Hepatocyte (in vitro differentiated cells): ENCODE results near the gene TRIM29. TPM values are rescaled to one million over a fixed set of nuclear protein-coding genes. Genes with fewer than 3 reads are reported as not detected.

Experiments
- DNase-seq: peaks from one replicate; pipeline ENCODE4 v3.0.0-alpha.2; 2016; ENCODE audit warnings: low spot score
- H2AFZ ChIP-seq: fragments of 200-600 bp; sonication (generic); 2 replicates; pipeline ENCODE4 v1.6.0; 2016; ENCODE audit warnings: antibody characterized with exemption, mild to moderate bottlenecking
- H3K27ac ChIP-seq: fragments of 200-600 bp; sonication (generic); 2 replicates; pipeline ENCODE4 v1.5.1; 2016; ENCODE audit warnings: mild to moderate bottlenecking
- H3K27me3 ChIP-seq: fragments of 200-600 bp; sonication (generic); 2 replicates; pipeline ENCODE4 v1.6.1; 2016
- H3K36me3 ChIP-seq: fragments of 200-600 bp; sonication (generic); replicated peaks from 2 replicates; pipeline ENCODE4 v1.5.1; 2016; ENCODE audit warnings: low read depth; ENCODE audit not compliant: insufficient read depth
- H3K4me1 ChIP-seq: fragments of 200-600 bp; sonication (generic); 2 replicates; pipeline ENCODE4 v1.5.1; 2016; ENCODE audit warnings: mild to moderate bottlenecking, moderate library complexity; ENCODE audit not compliant: insufficient read depth
- H3K4me2 ChIP-seq: fragments of 200-600 bp; sonication (generic); 2 replicates; pipeline ENCODE4 v1.6.0; 2016
- H3K4me3 ChIP-seq: fragments of 200-600 bp; sonication (generic); 2 replicates; pipeline ENCODE4 v1.5.1; 2016; ENCODE audit warnings: mild to moderate bottlenecking
- H3K79me2 ChIP-seq: fragments of 200-600 bp; sonication (generic); 2 replicates; pipeline ENCODE4 v1.6.0; 2017; ENCODE audit warnings: mild to moderate bottlenecking
- H3K9me2 ChIP-seq: fragments of 200-600 bp; sonication (generic); replicated peaks from 2 replicates; pipeline ENCODE4 v1.6.0; 2017; ENCODE audit warnings: mild to moderate bottlenecking; ENCODE audit not compliant: insufficient read depth
- H3K9me3 ChIP-seq: fragments of 200-600 bp; sonication (generic); 2 replicates; pipeline ENCODE4 v1.5.1; 2016; ENCODE audit warnings: low read depth, mild to moderate bottlenecking
- H4K20me1 ChIP-seq: fragments of 200-600 bp; sonication (generic); 2 replicates; pipeline ENCODE4 v1.6.0; 2016; ENCODE audit warnings: mild to moderate bottlenecking; ENCODE audit not compliant: insufficient read depth, poor library complexity, severe bottlenecking
- EZH2 ChIP-seq: fragments of 200-600 bp; sonication (generic); IDR thresholded peaks from 2 replicates; pipeline ENCODE4 v1.6.1; 2016; ENCODE audit warnings: antibody characterized with exemption, mild to moderate bottlenecking, borderline replicate concordance
- EZH2phosphoT487 ChIP-seq: fragments of 200-600 bp; sonication (generic); IDR thresholded peaks from one replicate; pipeline ENCODE4 v1.6.1; 2018; ENCODE audit warnings: antibody characterized with exemption, mild to moderate bottlenecking, low read depth, moderate library complexity; ENCODE audit not compliant: unreplicated experiment, severe bottlenecking
- WGBS: methylation state at CpG from one replicate; pipeline ENCODE4 v1.1.6; 2016; ENCODE audit warnings: low lambda C conversion rate; ENCODE audit errors: missing lambda C conversion rate; 5-methylcytosine and 5-hydroxymethylcytosine counted together
- polyA plus RNA-seq: library from polyadenylated mRNA; unstranded; fragments of >200 nt; fragmentation: Nextera tagmentation; extraction: Ambion mirVana; gene quantifications from 2 replicates; pipeline ENCODE4 v1.2.1, GENCODE V29; 2016
- total RNA-seq: library from RNA; depleted of rRNA; stranded (reverse); fragments of >200 nt; gene quantifications from 2 replicates; pipeline ENCODE4 v1.2.3, GENCODE V29; 2014
- TF ChIP-seq, protein P1 (sequence below): fragments of 200-600 bp; sonication (generic); IDR thresholded peaks from 2 replicates; pipeline ENCODE4 v1.5.1; 2016; ENCODE audit warnings: antibody characterized with exemption, mild to moderate bottlenecking; ENCODE audit not compliant: poor library complexity

Gene TRIM29
- total and polyA plus RNA-seq, 2 experiments from 2014 or later = 7.7 to 8.5 TPM

DNA sequence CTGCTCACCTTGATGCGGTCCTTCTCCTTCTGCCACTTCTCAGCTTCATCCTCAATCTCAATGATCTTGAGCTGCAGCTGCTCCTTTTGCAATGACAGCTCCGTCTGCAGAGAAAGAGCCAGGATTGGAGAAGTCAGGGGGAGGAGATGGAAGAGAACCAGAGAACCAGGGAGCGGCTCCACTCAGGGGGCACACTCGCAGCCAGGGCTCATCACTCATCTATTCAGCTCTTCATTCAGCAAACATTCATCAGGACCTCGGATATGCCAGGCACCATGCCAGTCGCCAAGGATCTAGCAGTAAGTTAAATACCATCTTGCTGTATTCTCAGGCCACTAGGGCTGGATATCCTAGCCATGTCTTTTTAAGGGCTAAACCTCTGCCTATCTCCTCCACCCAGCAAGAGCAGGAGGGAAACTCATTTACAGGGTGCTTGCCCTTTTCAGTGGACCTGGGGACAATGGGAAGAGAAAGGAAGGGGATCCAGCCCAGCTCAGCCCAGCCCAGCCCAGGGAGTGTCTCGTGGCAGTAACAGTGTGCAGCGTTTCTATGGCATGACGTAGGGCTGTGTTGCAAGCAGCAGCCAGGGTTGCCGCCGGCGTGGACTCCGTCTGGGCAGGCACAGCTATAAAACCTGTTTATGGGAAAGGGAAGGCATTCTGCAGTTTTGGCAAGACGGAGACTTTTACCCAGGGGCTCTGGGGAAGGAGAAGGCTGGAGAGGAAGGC, 9.4 kb downstream of the TRIM29 start:
- 61% methylated on average over 14 of the region's 14 CpGs for WGBS
- no peaks in the 10 kb centered on the region for H3K36me3 ChIP-seq
- TF ChIP-seq EZH2phosphoT487 (no peak), EZH2 (no peak)
- TF ChIP-seq, protein P1, sequence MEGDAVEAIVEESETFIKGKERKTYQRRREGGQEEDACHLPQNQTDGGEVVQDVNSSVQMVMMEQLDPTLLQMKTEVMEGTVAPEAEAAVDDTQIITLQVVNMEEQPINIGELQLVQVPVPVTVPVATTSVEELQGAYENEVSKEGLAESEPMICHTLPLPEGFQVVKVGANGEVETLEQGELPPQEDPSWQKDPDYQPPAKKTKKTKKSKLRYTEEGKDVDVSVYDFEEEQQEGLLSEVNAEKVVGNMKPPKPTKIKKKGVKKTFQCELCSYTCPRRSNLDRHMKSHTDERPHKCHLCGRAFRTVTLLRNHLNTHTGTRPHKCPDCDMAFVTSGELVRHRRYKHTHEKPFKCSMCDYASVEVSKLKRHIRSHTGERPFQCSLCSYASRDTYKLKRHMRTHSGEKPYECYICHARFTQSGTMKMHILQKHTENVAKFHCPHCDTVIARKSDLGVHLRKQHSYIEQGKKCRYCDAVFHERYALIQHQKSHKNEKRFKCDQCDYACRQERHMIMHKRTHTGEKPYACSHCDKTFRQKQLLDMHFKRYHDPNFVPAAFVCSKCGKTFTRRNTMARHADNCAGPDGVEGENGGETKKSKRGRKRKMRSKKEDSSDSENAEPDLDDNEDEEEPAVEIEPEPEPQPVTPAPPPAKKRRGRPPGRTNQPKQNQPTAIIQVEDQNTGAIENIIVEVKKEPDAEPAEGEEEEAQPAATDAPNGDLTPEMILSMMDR = no peak
- peak overlapping the region; percentile 83 for H3K27ac ChIP-seq
- H3K27me3 ChIP-seq = no peaks in the 10 kb centered on the region
- peaks cover 15% of the 10 kb centered on the region for H3K4me1 ChIP-seq
- peak overlapping the region; percentile 26 for H3K4me2 ChIP-seq
- H3K4me3 ChIP-seq = no peak overlapping the region
- H2AFZ ChIP-seq = no peak overlapping the region
- H3K79me2 ChIP-seq = no peaks in the 10 kb centered on the region
- H3K9me3 ChIP-seq = no peaks in the 10 kb centered on the region
- peak; percentile 80 for DNase-seq
- no peaks in the 10 kb centered on the region for H4K20me1 ChIP-seq
- H3K9me2 ChIP-seq = no peaks in the 10 kb centered on the region

DNA sequence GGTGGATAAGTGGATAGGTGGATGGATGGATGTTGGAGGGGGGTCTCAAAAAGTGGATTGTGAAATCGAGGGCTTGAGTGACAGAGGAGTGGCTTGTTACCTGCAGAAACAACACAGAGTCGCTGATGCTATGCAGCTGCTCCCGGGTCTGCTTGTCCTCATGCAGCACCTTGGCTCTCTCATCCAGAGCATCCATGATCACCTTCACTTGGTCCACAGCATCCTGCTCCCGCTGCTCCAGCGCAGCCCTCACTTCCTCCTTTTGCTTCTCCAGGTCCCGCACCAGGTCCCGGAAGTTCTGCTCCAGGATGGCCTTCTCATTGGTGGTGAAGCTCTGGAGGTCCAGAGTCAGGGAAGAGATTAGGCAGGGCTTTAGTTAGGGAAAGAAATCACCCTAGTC, 10.7 kb downstream of the TRIM29 start:
- Histone ChIP-seq H3K4me1 (peaks cover 17% of the 10 kb centered on the region), H3K4me2 (no peak overlapping the region), H3K36me3 (no peaks in the 10 kb centered on the region), H3K9me2 (no peaks in the 10 kb centered on the region), H3K79me2 (no peaks in the 10 kb centered on the region), H3K27ac (no peak overlapping the region), H4K20me1 (no peaks in the 10 kb centered on the region), H3K4me3 (no peak overlapping the region), H2AFZ (no peak overlapping the region), H3K9me3 (no peaks in the 10 kb centered on the region), H3K27me3 (no peaks in the 10 kb centered on the region)
- TF ChIP-seq EZH2 (no peak), EZH2phosphoT487 (no peak)
- TF ChIP-seq, protein P1 = no peak
- 95% methylated on average over 7 of the region's 7 CpGs for WGBS
- DNase-seq = no peak

DNA sequence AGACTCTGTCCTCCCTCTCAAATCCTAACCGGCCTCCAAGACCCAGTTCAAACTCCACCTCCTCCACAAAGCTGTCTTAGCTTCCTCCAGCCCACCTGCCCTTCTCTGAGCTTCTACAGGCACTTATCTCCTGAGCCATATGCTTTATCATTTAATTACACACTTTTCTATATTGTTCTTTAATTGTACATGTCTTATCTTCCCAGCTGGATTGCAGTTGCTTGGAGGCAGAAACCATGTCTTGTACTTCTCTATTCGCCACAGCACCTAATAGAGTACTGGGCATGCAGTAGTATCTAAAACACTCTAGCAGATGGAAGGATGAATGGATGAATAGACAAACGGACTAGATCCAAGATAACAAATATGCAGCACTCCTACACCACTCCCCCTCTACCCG, 11.3 kb downstream of the TRIM29 start:
- no peak for TF ChIP-seq EZH2phosphoT487
- TF ChIP-seq, protein P1 = no peak
- TF ChIP-seq EZH2 = no peak
- 92% methylated on average over 4 of the region's 4 CpGs for WGBS
- H3K9me2 ChIP-seq = no peaks in the 10 kb centered on the region

DNA sequence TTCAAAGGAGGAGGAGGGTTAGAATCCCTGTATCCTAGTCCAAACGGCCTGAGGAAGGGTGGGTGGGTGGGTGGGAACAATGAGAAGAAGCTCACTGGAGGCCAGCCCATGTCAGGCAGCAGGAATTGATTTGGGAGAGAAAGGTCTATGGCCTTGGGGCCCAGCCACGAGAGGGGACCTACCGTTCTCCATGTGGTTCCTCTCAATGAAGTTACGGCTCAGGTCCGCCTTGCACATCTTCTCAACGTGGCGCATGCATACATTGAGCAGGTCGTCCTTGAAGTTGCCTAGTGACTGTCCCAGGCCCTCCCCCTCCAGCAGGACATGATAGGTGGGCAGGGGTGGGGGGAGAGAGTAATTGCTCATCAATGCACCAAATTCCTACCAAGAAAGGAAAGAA, 12.4 kb downstream of the TRIM29 start:
- no peaks in the 10 kb centered on the region for H3K79me2 ChIP-seq
- H2AFZ ChIP-seq = no peak overlapping the region
- no peaks in the 10 kb centered on the region for H3K9me3 ChIP-seq
- no peaks in the 10 kb centered on the region for H3K36me3 ChIP-seq
- H3K4me1 ChIP-seq = peaks cover 23% of the 10 kb centered on the region
- no peak for TF ChIP-seq EZH2phosphoT487
- TF ChIP-seq, protein P1 = no peak
- no peak for TF ChIP-seq EZH2
- 87% methylated on average over 8 of the region's 8 CpGs for WGBS
- H3K9me2 ChIP-seq = no peaks in the 10 kb centered on the region
- H3K4me2 ChIP-seq = no peak overlapping the region
- H3K27me3 ChIP-seq = no peaks in the 10 kb centered on the region
- no peak overlapping the region for H3K27ac ChIP-seq
- DNase-seq = no peak
- H3K4me3 ChIP-seq = no peak overlapping the region
- H4K20me1 ChIP-seq = no peaks in the 10 kb centered on the region

More for the DNA sequence above, 11.3 kb downstream of the TRIM29 start:
- H2AFZ ChIP-seq = no peak overlapping the region
- no peak overlapping the region for H3K4me2 ChIP-seq
- H3K36me3 ChIP-seq = no peaks in the 10 kb centered on the region
- peaks cover 21% of the 10 kb centered on the region for H3K4me1 ChIP-seq
- no peaks in the 10 kb centered on the region for H3K27me3 ChIP-seq
- no peak overlapping the region for H3K4me3 ChIP-seq
- H4K20me1 ChIP-seq = no peaks in the 10 kb centered on the region
- no peak overlapping the region for H3K27ac ChIP-seq
- no peaks in the 10 kb centered on the region for H3K79me2 ChIP-seq
- H3K9me3 ChIP-seq = no peaks in the 10 kb centered on the region
- DNase-seq = no peak
